ENCODE measurements around the gene PREP. TPM values are rescaled to one million over a fixed set of nuclear protein-coding genes. Genes with fewer than 3 reads are reported as not detected.

Gene PREP
- total and polyA plus RNA-seq, 2 of the 8 experiments (the other 6 are each of a cell fraction or from before 2014, with no cell fraction given) = 26.8 to 70.0 TPM

DNA sequence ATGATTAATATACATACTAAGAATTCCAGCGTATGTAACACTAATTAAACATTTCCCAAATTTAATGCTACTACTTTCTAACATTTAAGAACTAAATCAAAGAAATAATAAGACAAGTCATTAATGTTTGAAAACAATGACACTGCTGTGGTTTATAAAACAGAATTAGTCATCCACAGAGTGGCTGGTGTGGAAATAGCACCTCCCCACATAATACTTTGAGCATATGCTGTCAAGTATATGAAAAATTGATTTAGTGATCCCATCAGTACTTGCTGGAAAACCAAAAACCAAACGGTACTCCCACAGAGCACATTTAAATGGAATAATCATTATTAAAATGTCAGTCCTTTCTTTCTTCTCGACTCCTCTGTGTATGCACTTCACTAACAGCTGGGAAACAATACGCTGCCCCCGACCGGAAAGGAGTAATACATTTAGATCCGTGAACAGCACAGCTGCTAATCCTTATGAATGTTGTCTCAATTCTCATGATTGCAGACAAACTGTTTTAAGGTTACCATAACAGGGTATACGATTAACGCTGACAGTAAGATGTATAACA, 78.4 kb downstream of the PREP start:
- no peak overlapping the region for H2BK12ac ChIP-seq (ENCODE audit: low read depth, low read length)
- no peak overlapping the region for H3K4me2 ChIP-seq (ENCODE audit: insufficient read depth in 1 of 2, low read depth in 2 of 2, low read length in 2 of 2)
- DNase-seq (ENCODE audit: low read depth in 1 of 2, low spot score in 2 of 2) (no peak), FAIRE-seq (no peak)
- H2BK20ac ChIP-seq (ENCODE audit: low read length) = no peak overlapping the region
- no peak overlapping the region for H2BK120ac ChIP-seq (replicated peaks; ENCODE audit: low read depth, low read length)
- no peak overlapping the region for H2AK5ac ChIP-seq (ENCODE audit: low read depth, low read length)
- H2BK15ac ChIP-seq (ENCODE audit: low read length) = no peak overlapping the region
- no peak overlapping the region for H3K18ac ChIP-seq (ENCODE audit: extremely low read depth, low read length)
- WGBS, 2 experiments (ENCODE audit: extremely low coverage in 1 of 2, insufficient coverage in 1 of 2, insufficient read length in 1 of 2, insufficient replicate concordance in 2 of 2, low coverage in 1 of 2, low lambda C conversion rate in 2 of 2, missing lambda C conversion rate in 1 of 2) = 93 to 100% methylated on average over 1 to 9 of the region's 9 CpGs
- no peak overlapping the region for H4K91ac ChIP-seq (replicated peaks; ENCODE audit: insufficient read length, low read length)
- no peak overlapping the region for H2AFZ ChIP-seq (ENCODE audit: low read length)
- peaks cover 2 to 27% (median 17%) of the 10 kb centered on the region in 4 experiments; a peak in 6 of 8 replicates for H3K36me3 ChIP-seq (ENCODE audit: control insufficient read depth in 2 of 4, insufficient read depth in 4 of 4, low read length in 3 of 4)
- H3K4me1 ChIP-seq (replicated peaks in 1 of 4; ENCODE audit: control insufficient read depth in 3 of 4, insufficient read depth in 4 of 4, low read length in 3 of 4) = no peaks in the 10 kb centered on the region
- H3K56ac ChIP-seq (replicated peaks; ENCODE audit: insufficient read length, low read depth, low read length) = no peak overlapping the region
- H3K9ac ChIP-seq (replicated peaks in 1 of 4; ENCODE audit: extremely low read depth in 1 of 4, low read depth in 3 of 4, low read length in 3 of 4) = no peak overlapping the region
- H3K27me3 ChIP-seq (replicated peaks in 1 of 4; ENCODE audit: control insufficient read depth in 3 of 4, extremely low read depth in 1 of 4, insufficient read depth in 3 of 4, low read length in 3 of 4) = no peaks in the 10 kb centered on the region
- no peaks in the 10 kb centered on the region; the same call in 1 of the 2 replicates for H3K79me1 ChIP-seq (ENCODE audit: low read depth, low read length)
- H3K14ac ChIP-seq (ENCODE audit: insufficient read length) = no peak overlapping the region
- H4K5ac ChIP-seq (ENCODE audit: insufficient read length, low read depth, low read length) = no peak overlapping the region
- no peaks in the 10 kb centered on the region for H3K79me2 ChIP-seq (ENCODE audit: control insufficient read depth in 1 of 2, insufficient read depth in 2 of 2, low read length in 2 of 2)
- ChIA-PET CTCF (ENCODE audit: partially characterized antibody) (no interaction called here), POLR2A (ENCODE audit: partially characterized antibody) (no interaction called here)
- H3K9me3 ChIP-seq (ENCODE audit: insufficient read depth in 2 of 2, low read depth in 1 of 2, low read length in 1 of 2) = no peaks in the 10 kb centered on the region
- no peak overlapping the region for H2BK5ac ChIP-seq (ENCODE audit: low read depth, low read length)
- no peak overlapping the region for H3K4me3 ChIP-seq (ENCODE audit: extremely low read depth in 1 of 4, insufficient read depth in 2 of 4, low read depth in 3 of 4, low read length in 4 of 4)
- no peak overlapping the region for H3K23ac ChIP-seq (ENCODE audit: insufficient read length)
- no peaks in the 10 kb centered on the region for H4K20me1 ChIP-seq (replicated peaks in 1 of 2; ENCODE audit: control insufficient read depth in 1 of 2, insufficient read depth in 2 of 2, low read length in 2 of 2)
- H3K4ac ChIP-seq (replicated peaks; ENCODE audit: insufficient read length, low read depth, low read length) = no peak overlapping the region
- no peak overlapping the region for H3K27ac ChIP-seq (ENCODE audit: low read depth, low read length)
- no peaks in the 10 kb centered on the region for H3K23me2 ChIP-seq (ENCODE audit: low read depth, low read length)
- no peak overlapping the region for H4K8ac ChIP-seq (ENCODE audit: extremely low read depth, insufficient read depth, low read length)
- TF ChIP-seq RFX5 (IDR thresholded peaks at IDR 0.05; ENCODE audit: borderline replicate concordance, low read depth, low read length) = no peak
- TF ChIP-seq EZH2 (IDR thresholded peaks at IDR 0.05; ENCODE audit: low read depth, low read length, severe bottlenecking) = no peak
- no peak for TF ChIP-seq CEBPB (IDR thresholded peaks at IDR 0.05; ENCODE audit: low read depth, low read length)
- TF ChIP-seq HDAC6 (IDR thresholded peaks at IDR 0.05; ENCODE audit: low read depth, low read length) = no peak

All from H1 (cell line).